HCT116 (cell line): ENCODE results near the gene SLC39A10. TPM values are rescaled to one million over a fixed set of nuclear protein-coding genes. Genes with fewer than 3 reads are reported as not detected.
A peak's percentile ranks its signal among the peaks of the same experiment; 100 is the strongest.

Experiments used
- ATAC-seq: fragments of 200-7000 bp; cut with Tn5 transposase; 2 replicates; pipeline ENCODE4 v1.9.1; 2020; ENCODE audit warnings: mild to moderate bottlenecking, moderate library complexity
- BruUV-seq: library from RNA; stranded (reverse); fragments of 400-500 nt; replicated peaks from 2 replicates; lab custom pipeline; 2021; lab: Mats Ljungman, UMichigan
- CTCF ChIA-PET: fragments of 300-600 bp; sonication (Branson Sonifier 250); formaldehyde crosslinking; loops from one replicate; lab custom pipeline; 2021; ENCODE audit warnings: antibody characterized with exemption; lab: Charles Lee
- POLR2A ChIA-PET: fragments of 300-600, 350-600 bp; sonication (Branson Sonifier 250); formaldehyde crosslinking; loops from one replicate; lab custom pipeline; 2021; ENCODE audit warnings: antibody characterized with exemption; lab: Charles Lee
- RAD21 ChIA-PET, 2 experiments: fragments of 300-600 bp; sonication (Branson Sonifier 250); formaldehyde crosslinking; loops; one replicate each; lab custom pipeline; 2023; ENCODE audit warnings: low total read pairs in 2 of 2; ENCODE audit not compliant: uncharacterized antibody in 2 of 2, unreplicated experiment in 2 of 2, low non-redundant PET in 1 of 2; lab: Charles Lee
- DNase-seq: peaks from one replicate; pipeline ENCODE4 v3.0.0-alpha.2; 2010; ENCODE audit warnings: low read depth, low spot score
- H2AFZ ChIP-seq: fragments of 200-600 bp; shearing (Covaris generic), sonication (generic); 2 replicates; pipeline ENCODE4 v1.6.1; 2017; ENCODE audit warnings: low read depth, mixed run types, mixed read lengths, antibody characterized with exemption, low read length; ENCODE audit not compliant: poor library complexity, severe bottlenecking
- H3K27ac ChIP-seq: 2 replicates; pipeline ENCODE4 v1.5.1; 2012; ENCODE audit warnings: low read depth, low read length
- H3K27me3 ChIP-seq: fragments of 200-600 bp; sonication (generic); 2 replicates; pipeline ENCODE4 v1.6.1; 2016; ENCODE audit warnings: mixed run types, low read length, mixed read lengths; ENCODE audit not compliant: insufficient read depth
- H3K36me3 ChIP-seq, 2 experiments: fragments of 200-500 bp in 1 of 2; fragments of 200-600 bp in 1 of 2; sonication (Bioruptor generic) in 1 of 2; sonication (generic) in 1 of 2; 2 replicates each; pipeline versions ENCODE4 v1.5.1 to v1.6.1; 2014 to 2016; ENCODE audit warnings: low read length in 2 of 2, inconsistent platforms in 1 of 2, mixed read lengths in 1 of 2, mixed run types in 1 of 2; ENCODE audit not compliant: insufficient read depth in 2 of 2, control insufficient read depth in 1 of 2
- H3K4me1 ChIP-seq, 2 experiments: fragments of 200-600 bp in 1 of 2; sonication (generic) in 1 of 2; 2 replicates each; pipeline versions ENCODE4 v1.5.1 to v1.6.1; 2012 to 2017; ENCODE audit warnings: low read length in 2 of 2, inconsistent platforms in 1 of 2, mild to moderate bottlenecking in 1 of 2, mixed read lengths in 1 of 2, mixed run types in 1 of 2, moderate library complexity in 1 of 2; ENCODE audit not compliant: insufficient read depth in 2 of 2, control insufficient read depth in 1 of 2
- H3K4me2 ChIP-seq: fragments of 200-600 bp; sonication (generic); 2 replicates; pipeline ENCODE4 v1.6.1; 2017; ENCODE audit warnings: mixed run types, low read length, mixed read lengths
- H3K4me3 ChIP-seq, 2 experiments: fragments of 200-600 bp in 1 of 2; sonication (generic) in 1 of 2; replicated peaks in 1 of 2; 2 replicates each; pipeline ENCODE4 v1.5.1; 2011 to 2016; ENCODE audit warnings: low read length in 2 of 2, control low read depth in 1 of 2, low read depth in 1 of 2, mild to moderate bottlenecking in 1 of 2, mixed read lengths in 1 of 2, mixed run types in 1 of 2
- H3K79me2 ChIP-seq: fragments of 200-600 bp; sonication (generic); 2 replicates; pipeline ENCODE4 v1.6.1; 2017; ENCODE audit warnings: mild to moderate bottlenecking, mixed run types, low read length, moderate library complexity, mixed read lengths; ENCODE audit not compliant: insufficient read depth
- H3K9ac ChIP-seq: fragments of 200-600 bp; sonication (generic); 2 replicates; pipeline ENCODE4 v1.6.1; 2016; ENCODE audit warnings: low read length, mixed read lengths
- H3K9me2 ChIP-seq: fragments of 200-600 bp; sonication (generic), shearing (Covaris generic); 2 replicates; pipeline ENCODE4 v1.6.1; 2017; ENCODE audit warnings: mixed run types, mild to moderate bottlenecking, moderate library complexity; ENCODE audit not compliant: insufficient read depth
- H3K9me3 ChIP-seq, 2 experiments: fragments of 200-500 bp in 1 of 2; fragments of 200-600 bp in 1 of 2; sonication (Bioruptor generic) in 1 of 2; sonication (generic) in 1 of 2; 2 replicates each; pipeline ENCODE4 v1.6.1; 2014 to 2017; ENCODE audit warnings: low read length in 2 of 2, mixed read lengths in 2 of 2, inconsistent platforms in 1 of 2, low read depth in 1 of 2, mild to moderate bottlenecking in 1 of 2, mixed run types in 1 of 2, moderate library complexity in 1 of 2; ENCODE audit not compliant: control insufficient read depth in 1 of 2, insufficient read depth in 1 of 2
- H4K20me1 ChIP-seq: fragments of 200-600 bp; sonication (generic), shearing (Covaris generic); 2 replicates; pipeline ENCODE4 v1.6.1; 2017; ENCODE audit warnings: mixed run types, mild to moderate bottlenecking, moderate library complexity; ENCODE audit not compliant: insufficient read depth
- ATF3 ChIP-seq: IDR thresholded peaks from 2 replicates; pipeline ENCODE4 v1.6.1; 2012
- CBX3 ChIP-seq: IDR thresholded peaks from 2 replicates; pipeline ENCODE4 v1.6.1; 2012; ENCODE audit warnings: low read depth
- CTCF ChIP-seq, 3 experiments: fragments of 200-600 bp in 1 of 3; sonication (generic) in 1 of 3; IDR thresholded peaks in 2 of 3; conservative IDR thresholded peaks in 1 of 3; 2 replicates each; pipeline ENCODE4 v1.5.1; 2012 to 2017; ENCODE audit warnings: low read depth in 2 of 3, low read length in 2 of 3, antibody characterized with exemption in 1 of 3, borderline replicate concordance in 1 of 3, control low read depth in 1 of 3, mild to moderate bottlenecking in 1 of 3, mixed read lengths in 1 of 3, mixed run types in 1 of 3, moderate library complexity in 1 of 3; ENCODE audit not compliant: insufficient read depth in 1 of 3
- ELF1 ChIP-seq: IDR thresholded peaks from 2 replicates; pipeline ENCODE4 v1.6.1; 2012; ENCODE audit warnings: low read depth, borderline replicate concordance
- EZH2 ChIP-seq: fragments of 200-600 bp; sonication (generic); IDR thresholded peaks from 2 replicates; pipeline ENCODE4 v1.6.1; 2017; ENCODE audit warnings: antibody characterized with exemption, mixed run types
- EZH2phosphoT487 ChIP-seq: fragments of 200-600 bp; IDR thresholded peaks from 2 replicates; pipeline ENCODE4 v1.6.1; 2018; ENCODE audit warnings: antibody characterized with exemption, borderline replicate concordance
- JUND ChIP-seq: IDR thresholded peaks from 2 replicates; pipeline ENCODE4 v1.6.1; 2012
- RAD21 ChIP-seq: IDR thresholded peaks from 2 replicates; pipeline ENCODE4 v1.6.1; 2012; ENCODE audit warnings: low read depth, mild to moderate bottlenecking
- REST ChIP-seq: IDR thresholded peaks from 2 replicates; pipeline ENCODE4 v1.6.1; 2012; ENCODE audit warnings: low read depth
- SIN3A ChIP-seq: IDR thresholded peaks from 2 replicates; pipeline ENCODE4 v1.6.1; 2012; ENCODE audit warnings: low read depth
- SP1 ChIP-seq: IDR thresholded peaks from 2 replicates; pipeline ENCODE4 v1.6.1; 2012; ENCODE audit warnings: low read depth
- SRF ChIP-seq: IDR thresholded peaks from 2 replicates; pipeline ENCODE4 v1.6.1; 2012; ENCODE audit warnings: low read depth
- TCF7L2 ChIP-seq: IDR thresholded peaks from 2 replicates; pipeline ENCODE4 v1.7.0; 2011; ENCODE audit warnings: borderline replicate concordance, inconsistent platforms; ENCODE audit not compliant: insufficient read depth, insufficient read length; ENCODE audit errors: extremely low read depth
- YY1 ChIP-seq: IDR thresholded peaks from 2 replicates; pipeline ENCODE4 v1.6.1; 2011; ENCODE audit warnings: low read length, low read depth, moderate library complexity, mild to moderate bottlenecking; ENCODE audit not compliant: insufficient replicate concordance; ENCODE audit errors: extremely low read depth
- ZFX ChIP-seq: fragments of 450-650 bp; IDR thresholded peaks from 2 replicates; pipeline ENCODE4 v1.6.1; 2017
- ZNF274 ChIP-seq: fragments of 200-500 bp; sonication (Bioruptor generic); IDR thresholded peaks from 2 replicates; pipeline ENCODE4 v1.6.1; 2014; ENCODE audit warnings: mild to moderate bottlenecking, low read depth, low read length, inconsistent platforms
- intact Hi-C: fragments of 100-400 bp; cut with micrococcal nuclease; formaldehyde crosslinking; loops from 2 replicates; pipeline ENCODE4 v1.10.0; 2022
- total RNA-seq: library from RNA; stranded (reverse); gene quantifications from one replicate; pipeline ENCODE4 v1.2.1, GENCODE V29; 2021; ENCODE audit not compliant: unreplicated experiment

SLC39A10 gene
- total RNA-seq, 1 experiment from 2014 or later = 59.0 TPM

- TF ChIP-seq RAD21 (no peak), SP1 (no peak), SRF (no peak), CBX3 (no peak), ZFX (no peak), TCF7L2 (no peak), YY1 (no peak), JUND (no peak), CTCF (IDR thresholded peaks at IDR 0.05 in 2 of 3, conservative IDR thresholded peaks at IDR 0.05 in 1 of 3; ENCODE audit: borderline replicate concordance in 1 of 3, insufficient read depth in 1 of 3, low read depth in 2 of 3, low read length in 2 of 3) (no peak), EZH2phosphoT487 (no peak), EZH2 (no peak), ATF3 (no peak), ZNF274 (no peak), REST (no peak), SIN3A (no peak), ELF1 (no peak)
- CTCF ChIA-PET = no interaction called here
Observed at GRCh38 chr2:195694553-195694952, 37.5 kb downstream of the SLC39A10 start.

More at GRCh38 chr2:195694553-195694952, 37.5 kb downstream of the SLC39A10 start:
- no peak overlapping the region for H3K27ac ChIP-seq
- no peak for DNase-seq
- H3K9me3 ChIP-seq = no peaks in the 10 kb centered on the region
- no peaks in the 10 kb centered on the region for H3K9me2 ChIP-seq
- no peaks in the 10 kb centered on the region for H3K27me3 ChIP-seq
- 0 out of 2 replicates have a peak overlapping the region, but pooled peaks have one; percentile 19 for H3K4me2 ChIP-seq
- H3K36me3 ChIP-seq = no peaks in the 10 kb centered on the region; a peak in 1 of 4 replicates
- peaks cover 81% of the 10 kb centered on the region for H3K79me2 ChIP-seq
- no peak overlapping the region for H3K4me3 ChIP-seq
- H2AFZ ChIP-seq = no peak overlapping the region
- no peak overlapping the region for H3K9ac ChIP-seq
- ChIA-PET RAD21 (no interaction called here), POLR2A (no interaction called here)
- intact Hi-C loops = no loop called here
- H4K20me1 ChIP-seq = no peaks in the 10 kb centered on the region
- no peak for ATAC-seq
- H3K4me1 ChIP-seq = peaks cover 2 to 14% of the 10 kb centered on the region in 2 experiments; a peak in 1 of 4 replicates
- BruUV-seq = no TSS peak
